Measurements from ENCODE around the gene CCSER2. TPM values are rescaled to one million over a fixed set of nuclear protein-coding genes. Genes with fewer than 3 reads are reported as not detected.
"Not testable (repeated sequence)": the region's sequence is repeated elsewhere in the genome, so short reads cannot be mapped to it uniquely, and the experiment has no call there.

The CCSER2 gene
- total RNA-seq, 1 donor from 2014 or later = 27.2 TPM

DNA sequence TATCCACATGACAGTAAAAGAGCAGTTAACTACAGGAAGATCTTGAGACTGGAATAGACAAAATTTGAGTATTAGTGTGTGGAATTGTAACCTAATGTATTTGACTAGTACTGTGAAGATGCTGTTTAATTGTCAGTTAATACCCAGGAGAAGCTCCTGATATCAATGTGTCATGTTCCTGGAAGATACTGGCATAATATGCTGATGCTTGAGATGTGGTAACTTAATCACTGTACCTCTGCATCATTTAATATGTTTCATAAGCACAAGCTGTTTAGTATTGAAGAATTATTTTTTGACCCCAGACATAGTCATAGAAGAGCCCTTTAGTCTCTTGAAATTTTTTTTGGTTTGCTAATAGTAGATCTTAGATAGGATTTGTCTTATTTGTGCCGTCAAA is 15.4 kb downstream of the CCSER2 start:
- DNase-seq (ENCODE audit: low spot score) = no peak

DNA sequence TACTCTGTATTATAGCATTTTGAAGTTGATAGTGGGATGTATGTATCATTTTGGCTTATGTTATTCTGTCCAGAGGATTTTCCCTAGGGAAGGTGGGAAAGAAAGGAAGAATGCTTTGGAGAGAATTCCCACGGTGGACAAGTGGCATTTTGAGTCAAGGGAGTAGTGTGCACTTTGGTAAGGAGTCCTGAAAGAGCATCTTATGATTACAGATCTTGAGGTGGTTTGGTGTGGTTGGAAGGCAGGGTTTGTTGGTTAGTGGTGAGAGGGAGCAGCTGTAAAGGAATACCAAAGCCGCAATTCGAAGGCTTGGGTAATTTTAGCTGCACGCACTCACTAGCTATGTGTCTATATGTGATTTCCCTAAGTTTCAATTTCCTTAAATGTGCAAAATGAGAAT is 16.1 kb downstream of the CCSER2 start:
- DNase-seq (ENCODE audit: low spot score) = no peak

GRCh38 chr10:84347575-84348002 is 19.2 kb downstream of the CCSER2 start:
- not testable (repeated sequence) for DNase-seq (ENCODE audit: low spot score)

DNA sequence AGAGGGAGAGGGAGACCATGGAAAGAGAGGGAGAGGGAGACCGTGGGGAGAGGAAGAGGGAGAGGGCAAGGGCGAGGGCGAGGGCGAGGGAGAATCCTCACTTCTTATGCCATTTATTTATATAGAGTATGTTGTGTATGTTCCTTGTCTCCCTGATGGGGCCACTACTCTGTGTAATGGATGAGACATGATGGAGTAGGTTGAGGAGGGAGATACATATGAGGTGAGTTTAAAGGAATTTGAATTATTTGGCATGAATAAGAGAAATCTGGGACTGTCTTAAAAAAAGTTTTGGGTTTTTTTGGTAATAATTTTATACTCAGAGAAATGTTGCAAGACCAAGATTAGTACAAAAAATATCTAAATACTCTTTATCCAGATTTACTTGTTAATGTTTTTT is 20.1 kb downstream of the CCSER2 start:
- peak; percentile 29 for DNase-seq (ENCODE audit: low spot score)

- peak; percentile 22 for DNase-seq (ENCODE audit: low spot score)
Measured at GRCh38 chr10:84348860-84349259, 20.5 kb downstream of the CCSER2 start.

DNA sequence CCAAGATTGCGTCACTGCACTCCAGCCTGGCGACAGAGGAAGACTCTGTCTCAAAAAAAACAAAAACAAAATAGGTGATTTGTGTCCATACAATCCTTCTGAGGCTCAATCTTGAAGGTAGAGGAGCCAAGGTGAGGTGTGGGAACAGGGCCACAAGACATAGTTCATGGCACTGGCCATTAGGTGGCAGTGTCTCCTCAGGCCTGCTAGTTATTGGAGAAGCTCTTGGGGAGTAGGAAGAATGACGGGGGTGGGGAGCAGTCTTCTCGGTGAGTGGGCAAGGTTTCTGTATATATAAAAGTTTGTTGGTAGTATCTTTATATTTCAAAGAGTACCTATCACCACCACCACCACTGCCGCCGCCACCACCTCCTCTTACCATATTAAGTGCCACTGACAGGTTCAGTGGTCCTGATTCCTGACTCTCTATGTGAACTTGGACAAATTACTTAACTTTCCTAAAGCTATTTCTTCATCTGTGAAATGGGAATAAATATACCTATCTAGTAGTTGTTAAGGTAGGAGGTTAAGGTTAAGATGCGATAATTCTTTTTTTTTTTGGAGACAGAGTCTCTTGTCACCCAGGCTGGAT is 24.0 kb downstream of the CCSER2 start:
- no peak for DNase-seq (ENCODE audit: low spot score)

DNA sequence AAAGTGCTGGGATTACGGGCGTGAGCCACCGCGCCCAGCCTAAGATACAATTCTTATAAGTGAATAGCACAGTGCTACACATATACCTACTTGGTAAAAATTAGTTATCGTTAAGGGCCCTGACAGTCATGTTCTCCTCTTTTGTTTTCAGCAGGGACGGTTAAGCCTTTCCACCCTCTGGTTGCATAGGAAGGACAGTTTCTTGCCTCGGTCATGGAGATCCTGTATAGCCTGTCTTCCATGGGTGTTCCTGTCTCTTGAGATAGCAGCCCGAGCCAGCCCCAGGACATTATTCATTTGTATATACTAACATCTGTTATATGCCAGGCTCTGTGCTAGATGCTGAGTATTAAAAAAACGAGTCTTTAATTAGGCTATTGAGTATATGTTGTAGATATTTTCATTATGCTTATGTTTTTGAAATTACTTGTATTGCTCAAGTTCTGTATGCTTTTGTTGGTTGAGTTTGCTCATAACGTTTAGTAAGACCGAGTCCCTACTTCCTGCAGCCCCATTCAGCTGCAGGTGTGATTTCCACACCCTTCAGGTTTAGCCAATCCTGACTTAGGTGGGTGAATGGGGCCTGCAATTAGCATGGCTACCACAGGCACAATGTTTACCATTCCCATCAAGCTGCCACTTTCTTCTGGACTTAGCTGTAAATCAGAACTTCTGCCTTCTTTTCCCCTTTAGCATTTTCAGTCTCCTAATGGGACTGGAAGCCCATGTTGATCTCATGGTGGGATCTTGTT is 24.8 kb downstream of the CCSER2 start:
- no peak for DNase-seq (ENCODE audit: low spot score)

DNA sequence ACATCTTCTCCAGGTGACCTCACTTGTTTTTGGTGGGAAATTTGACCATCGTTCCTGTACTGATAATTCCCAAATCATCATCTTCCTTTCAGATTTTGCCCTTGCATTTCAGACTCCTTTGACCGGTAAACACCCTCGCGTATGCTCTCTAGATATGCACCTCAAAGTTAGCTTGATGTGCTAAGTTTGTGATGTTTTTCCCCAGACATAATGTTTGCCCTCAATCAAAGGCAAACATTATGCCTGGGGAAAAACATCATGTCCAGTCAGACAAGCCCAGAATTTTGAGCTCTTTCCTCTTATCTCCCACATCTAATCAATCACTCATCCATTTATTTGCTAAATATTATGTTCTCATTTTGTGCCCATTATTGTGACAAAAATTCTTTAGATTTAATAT is 26.2 kb downstream of the CCSER2 start:
- no peak for DNase-seq (ENCODE audit: low spot score)

- DNase-seq (ENCODE audit: low spot score) = no peak
Measured at GRCh38 chr10:84355106-84355505, 26.7 kb downstream of the CCSER2 start.

DNA sequence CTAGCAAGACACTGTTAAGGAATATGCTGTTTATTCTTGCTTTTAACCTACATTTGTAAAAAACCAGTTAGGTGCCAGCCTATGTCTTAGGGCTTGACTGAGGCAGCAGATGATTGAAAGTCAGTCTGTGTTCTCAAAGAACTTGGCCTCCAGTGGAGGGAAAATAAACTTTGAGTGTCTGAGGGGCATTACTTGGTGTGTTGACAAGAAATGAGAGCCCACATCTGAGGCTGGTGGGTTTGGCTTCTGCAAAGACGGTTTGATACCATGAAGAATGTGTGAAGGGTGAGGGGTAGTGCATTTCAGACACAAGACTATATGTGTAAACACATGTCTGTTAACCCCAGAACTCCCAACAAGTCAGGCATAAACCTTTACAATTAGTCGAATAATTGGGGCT is 28.5 kb downstream of the CCSER2 start:
- DNase-seq (ENCODE audit: low spot score) = no peak

- DNase-seq (ENCODE audit: low spot score) = no peak
Measured at GRCh38 chr10:84358743-84359142, 30.4 kb downstream of the CCSER2 start.

DNA sequence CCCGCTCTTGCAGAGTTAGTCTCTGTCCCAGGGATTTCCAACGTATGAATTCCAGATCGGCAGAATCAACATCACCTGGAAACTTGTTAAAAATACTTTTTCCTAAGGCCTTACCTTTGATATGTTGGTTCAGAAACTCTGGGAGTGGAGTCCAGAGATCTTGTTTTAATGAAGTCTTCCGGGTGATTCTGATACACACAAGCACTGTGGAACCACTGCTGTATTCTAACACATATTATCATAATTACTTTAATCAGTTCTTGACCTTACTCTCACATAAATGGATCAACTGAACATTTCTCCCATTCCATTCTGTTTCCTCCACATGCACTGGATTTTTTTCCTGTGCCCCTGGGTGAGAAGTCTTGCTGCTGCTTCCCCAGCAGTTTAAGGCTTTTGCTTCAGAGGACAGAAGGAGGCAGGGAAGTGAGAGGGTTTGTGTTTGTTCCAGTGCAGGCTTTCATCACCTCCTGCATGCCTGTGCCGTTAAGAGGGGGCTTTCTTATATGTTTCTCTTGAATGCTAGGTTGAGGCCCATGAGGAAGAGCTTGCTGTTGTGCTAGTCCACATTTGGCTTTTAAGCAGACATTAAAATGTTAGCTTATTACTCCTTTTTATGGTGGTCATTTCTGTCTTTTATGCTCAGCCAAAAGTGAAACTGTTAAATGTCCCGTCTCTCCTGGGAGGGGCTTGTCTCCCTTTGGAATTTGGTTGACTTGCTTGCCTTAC is 32.4 kb downstream of the CCSER2 start:
- peak; percentile 18 for DNase-seq (ENCODE audit: low spot score)

- DNase-seq (ENCODE audit: low spot score) = no peak
Measured at GRCh38 chr10:84365335-84365881, 37.0 kb downstream of the CCSER2 start.

DNA sequence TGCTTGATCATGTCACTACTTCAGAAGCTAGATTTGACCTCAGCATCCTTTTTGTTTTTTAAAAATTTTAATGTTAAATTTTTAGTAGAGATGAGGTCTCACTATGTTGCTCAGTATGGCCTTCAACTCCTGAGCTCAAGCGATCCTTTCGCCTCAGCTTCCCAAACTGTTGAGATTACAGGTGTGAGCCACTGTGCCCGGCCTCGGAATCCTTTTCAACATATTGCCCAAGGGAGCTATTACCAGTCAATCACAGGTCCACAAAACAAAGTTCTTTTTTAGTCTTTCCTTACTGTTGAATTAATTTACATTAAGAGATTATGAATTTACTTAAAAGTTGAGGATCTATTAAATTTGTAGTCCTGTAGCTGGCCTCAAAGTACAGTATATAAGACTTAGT is 37.7 kb downstream of the CCSER2 start:
- no peak for DNase-seq (ENCODE audit: low spot score)

DNA sequence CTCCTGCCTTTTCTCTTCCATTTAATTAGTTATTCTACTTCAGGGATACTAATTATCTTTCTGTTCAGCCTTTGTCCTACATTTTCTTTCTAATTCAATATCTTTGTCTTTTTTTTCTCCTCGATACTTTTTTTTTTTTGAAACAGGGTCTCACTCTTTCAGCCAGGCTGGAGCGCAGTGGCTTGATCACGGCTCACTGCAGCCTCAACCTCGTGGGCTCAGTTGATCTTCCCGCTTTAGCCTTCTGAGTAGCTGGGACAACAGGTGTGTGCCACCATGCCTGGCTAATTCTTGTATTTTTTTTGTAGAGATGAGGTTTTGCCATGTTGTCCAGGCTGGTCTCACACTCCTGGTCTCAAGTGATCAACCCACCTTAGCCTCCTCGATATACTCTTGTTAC is 38.9 kb downstream of the CCSER2 start:
- no peak for DNase-seq (ENCODE audit: low spot score)

DNA sequence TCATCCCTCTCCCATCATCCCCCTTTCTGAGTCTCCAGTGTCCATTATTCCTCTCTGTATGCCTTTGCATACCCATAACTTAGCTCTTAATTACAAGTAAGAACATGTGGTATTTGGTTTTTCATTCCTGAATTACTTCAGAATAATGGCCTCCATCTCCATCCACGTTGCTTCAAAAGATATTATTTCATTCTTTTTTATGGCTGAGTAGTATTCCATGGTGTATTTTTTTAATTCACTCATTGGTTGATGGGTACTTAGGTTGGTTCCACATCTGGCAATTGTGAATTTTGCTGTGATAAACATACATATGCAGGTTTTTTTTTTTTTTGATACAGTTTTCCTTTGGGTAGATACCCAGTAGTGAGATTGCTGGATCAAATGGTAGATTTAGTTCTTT is 40.4 kb downstream of the CCSER2 start:
- DNase-seq (ENCODE audit: low spot score) = no peak

DNA sequence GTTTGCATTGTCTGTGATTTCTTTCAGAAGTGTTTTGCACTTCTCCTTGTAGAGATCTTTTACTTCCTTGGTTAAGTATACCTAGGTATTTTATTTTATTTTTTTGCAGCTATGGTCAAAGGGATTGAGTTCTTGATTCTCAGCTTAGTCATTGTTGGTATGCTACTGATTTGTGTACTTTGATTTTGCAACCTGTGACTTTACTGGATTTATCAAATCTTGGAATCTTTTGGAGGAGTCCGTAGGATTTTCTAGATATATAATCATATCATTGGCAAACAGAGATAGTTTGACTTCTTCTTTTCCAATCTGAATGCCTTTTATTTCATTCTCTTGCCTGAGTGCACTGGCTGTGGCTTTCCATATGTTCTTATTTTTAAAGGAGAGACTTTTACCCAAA is 41.9 kb downstream of the CCSER2 start:
- DNase-seq (ENCODE audit: low spot score) = no peak

DNA sequence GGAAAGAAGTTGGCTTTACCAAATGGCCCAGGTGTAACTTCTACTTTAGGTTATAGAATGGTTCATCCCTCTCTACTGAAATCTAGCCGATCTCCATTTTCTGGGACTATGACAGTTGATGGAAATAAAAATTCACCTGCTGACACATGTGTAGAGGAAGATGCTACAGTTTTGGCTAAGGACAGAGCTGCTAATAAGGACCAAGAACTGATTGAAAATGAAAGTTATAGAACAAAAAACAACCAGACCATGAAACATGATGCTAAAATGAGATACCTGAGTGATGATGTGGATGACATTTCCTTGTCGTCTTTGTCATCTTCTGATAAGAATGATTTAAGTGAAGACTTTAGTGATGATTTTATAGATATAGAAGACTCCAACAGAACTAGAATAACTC is 43.6 kb downstream of the CCSER2 start:
- no peak for DNase-seq (ENCODE audit: low spot score)

DNA sequence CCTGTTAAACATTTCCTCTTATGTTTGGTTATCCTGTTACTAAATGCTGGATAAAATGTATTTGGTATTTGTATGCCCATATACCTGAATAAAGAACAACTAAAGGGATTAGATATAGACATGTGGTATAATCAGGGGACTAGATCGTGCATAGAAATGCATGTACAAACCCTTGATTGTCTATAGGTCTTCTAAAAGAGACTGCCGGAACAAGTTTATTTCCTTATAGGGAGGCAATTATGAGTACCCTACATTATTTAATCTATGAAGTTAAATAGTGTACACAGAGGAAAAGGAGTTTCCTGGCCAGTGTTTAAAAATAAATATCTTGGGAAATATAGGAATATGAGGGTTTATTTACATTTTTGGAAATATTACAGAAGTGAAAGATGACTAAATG is 44.6 kb downstream of the CCSER2 start:
- no peak for DNase-seq (ENCODE audit: low spot score)

- DNase-seq (ENCODE audit: low spot score) = no peak
Measured at GRCh38 chr10:84374455-84374854, 46.1 kb downstream of the CCSER2 start.

- DNase-seq (ENCODE audit: low spot score) = peak; percentile 43
Measured at GRCh38 chr10:84375011-84375410, 46.6 kb downstream of the CCSER2 start.

DNA sequence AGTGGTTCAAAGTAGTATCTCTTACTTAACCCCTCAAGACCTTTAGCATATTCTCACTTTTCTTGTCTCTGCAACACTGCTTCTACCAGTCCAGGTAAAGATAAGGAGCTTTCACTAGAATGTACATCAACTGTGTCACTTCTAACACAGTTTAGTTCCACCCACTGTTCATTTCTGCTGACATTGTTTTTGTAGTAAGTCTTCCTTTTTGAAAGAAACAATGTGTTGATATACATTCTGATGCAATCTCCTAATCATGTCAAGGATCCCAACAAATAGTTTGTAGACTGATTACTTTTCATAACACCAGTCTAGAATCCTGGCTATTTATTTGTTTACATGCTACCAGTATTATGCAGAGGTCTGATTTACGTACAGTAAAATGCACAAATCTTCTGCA is 47.5 kb downstream of the CCSER2 start:
- no peak for DNase-seq (ENCODE audit: low spot score)

DNA sequence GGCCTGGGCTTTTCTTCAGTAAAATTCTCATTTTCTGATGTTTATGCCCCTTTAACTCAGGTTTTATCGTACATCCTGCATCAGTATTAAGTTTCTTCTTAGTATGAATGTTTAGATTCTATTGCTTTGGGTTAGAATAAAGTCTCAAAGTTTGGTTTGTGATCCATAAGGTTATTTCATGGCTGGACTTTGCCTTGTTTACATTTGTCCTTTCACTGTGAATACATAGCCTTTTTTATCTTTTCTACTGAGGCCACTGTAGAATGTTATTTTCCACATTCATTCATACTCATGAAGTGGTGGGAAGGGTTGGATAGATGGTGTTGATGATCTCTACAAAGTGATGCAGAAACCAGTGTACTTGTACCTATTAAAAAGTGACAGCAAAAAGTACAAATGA is 59.8 kb downstream of the CCSER2 start:
- no peak for DNase-seq (ENCODE audit: low spot score)

Data from umbilical cord (tissue), 2 donors.